H1 (cell line): ENCODE data around the gene CYB561. TPM values are rescaled to one million over a fixed set of nuclear protein-coding genes. Genes with fewer than 3 reads are reported as not detected.

Source experiments
- E2F6 ChIP-seq: IDR thresholded peaks from 2 replicates; pipeline ENCODE4 v1.6.1; 2012; ENCODE audit warnings: inconsistent platforms
- polyA plus RNA-seq, 7 experiments: library from polyadenylated mRNA; depleted of rRNA in 3 of 7; stranded (reverse) in 5 of 7; unstranded in 2 of 7; fragments of >200 nt in 5 of 7; fragments of 200-250 nt in 2 of 7; gene quantifications; 1 replicate in 5 of 7; 2 replicates in 1 of 7; 4 replicates in 1 of 7; pipeline versions ENCODE4 v1.2.1 to v1.2.3, GENCODE V29; 2011 to 2013; ENCODE audit warnings: missing spikeins in 2 of 7, mixed read lengths in 2 of 7
- total RNA-seq: library from RNA; stranded (reverse); fragmentation: NEBNext Ultra II Directional; extraction: Animal tissue kit (Norgen Biotek cat#: 25700); gene quantifications from 2 replicates; pipeline ENCODE4 v1.2.1, GENCODE V29; 2021

Gene CYB561
- total and polyA plus RNA-seq, 2 of the 8 experiments (the other 6 are each of a cell fraction or from before 2014, with no cell fraction given), result 19.7 to 23.4 TPM

- no peak for TF ChIP-seq E2F6
- TF ChIP-seq, all 59 proteins: peak for 0
Measured at GRCh38 chr17:63481488-63481870, 35.4 kb upstream of the CYB561 start (continued).
